Activated CD8-positive, alpha-beta memory T cell treated with anti-CD3 and anti-CD28 coated beads for 1 hour (primary cell): ENCODE measurements around the gene ANKS1B.
"Not testable (repeated sequence)": the region's sequence is repeated elsewhere in the genome, so short reads cannot be mapped to it uniquely, and the experiment has no call there.

Source experiments
- DNase-seq, 2 donors: peaks; one replicate each; pipeline ENCODE4 v3.0.0-alpha.2; 2020; ENCODE audit warnings: low read depth in 1 of 2; ENCODE audit errors: extremely low read depth in 1 of 2

The ANKS1B gene

GRCh38 chr12:99879439-99879838, 105.3 kb downstream of the ANKS1B start:
- DNase-seq: no peak

GRCh38 chr12:99875081-99875480, 109.7 kb downstream of the ANKS1B start:
- no peak for DNase-seq

- no peak for DNase-seq
These were observed 114.7 kb downstream of the ANKS1B start for GRCh38 chr12:99870085-99870484.

GRCh38 chr12:99861731-99862130, 123.0 kb downstream of the ANKS1B start:
- DNase-seq: no peak

GRCh38 chr12:99859126-99859525, 125.6 kb downstream of the ANKS1B start:
- DNase-seq: no peak

- no peak for DNase-seq
These were observed 132.1 kb downstream of the ANKS1B start for GRCh38 chr12:99852666-99853065.

GRCh38 chr12:99847936-99848335, 136.8 kb downstream of the ANKS1B start:
- DNase-seq: no peak

- no peak for DNase-seq
These were observed 150.0 kb downstream of the ANKS1B start for GRCh38 chr12:99834710-99835109.

GRCh38 chr12:99833397-99833796, 151.3 kb downstream of the ANKS1B start:
- DNase-seq: no peak

- no peak for DNase-seq
These were observed 159.7 kb downstream of the ANKS1B start for GRCh38 chr12:99824900-99825542.

- no peak for DNase-seq
These were observed 162.5 kb downstream of the ANKS1B start for GRCh38 chr12:99822273-99822672.

GRCh38 chr12:99810718-99811593, 173.8 kb downstream of the ANKS1B start:
- DNase-seq: no peak

- no peak for DNase-seq
These were observed 174.8 kb downstream of the ANKS1B start for GRCh38 chr12:99809909-99810308.

- DNase-seq: no peak
These were observed 178.4 kb downstream of the ANKS1B start for GRCh38 chr12:99806304-99806703.

- no peak for DNase-seq
These were observed 180.0 kb downstream of the ANKS1B start for GRCh38 chr12:99804715-99805114.

GRCh38 chr12:99800605-99801004, 184.1 kb downstream of the ANKS1B start:
- no peak for DNase-seq

- DNase-seq: not testable (repeated sequence)
These were observed 186.8 kb downstream of the ANKS1B start for GRCh38 chr12:99797931-99798330.

- no peak for DNase-seq
These were observed 201.3 kb downstream of the ANKS1B start for GRCh38 chr12:99783421-99783820.

- no peak for DNase-seq
These were observed 212.5 kb downstream of the ANKS1B start for GRCh38 chr12:99772274-99772673.

- DNase-seq: no peak
These were observed 213.1 kb downstream of the ANKS1B start for GRCh38 chr12:99771659-99772058.

- DNase-seq: no peak
These were observed 215.2 kb downstream of the ANKS1B start for GRCh38 chr12:99769396-99769980.

- DNase-seq: no peak
These were observed 216.0 kb downstream of the ANKS1B start for GRCh38 chr12:99768758-99769157.
